ENCODE measurements around the gene TAF4B.

DNA sequence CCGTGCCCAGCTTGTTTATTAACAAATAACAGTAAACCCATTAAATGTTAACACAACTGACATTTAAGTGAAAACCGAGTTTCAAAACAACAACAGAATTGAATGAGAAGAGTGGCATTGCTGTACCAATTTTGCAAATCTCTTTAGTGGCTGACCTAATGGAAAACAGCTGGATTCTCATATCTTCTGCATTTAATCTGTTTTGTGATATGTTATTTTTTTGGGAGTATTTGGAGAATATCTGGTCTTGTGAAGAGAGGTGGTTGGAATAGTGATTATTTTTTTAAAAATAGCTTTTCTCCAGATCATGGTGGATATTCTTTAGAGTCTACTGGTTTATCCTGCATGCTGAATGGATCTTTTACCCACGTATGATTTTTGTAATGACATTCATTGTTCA lies 51.1 kb downstream of the TAF4B start:
- TF ChIP-seq, protein P1, sequence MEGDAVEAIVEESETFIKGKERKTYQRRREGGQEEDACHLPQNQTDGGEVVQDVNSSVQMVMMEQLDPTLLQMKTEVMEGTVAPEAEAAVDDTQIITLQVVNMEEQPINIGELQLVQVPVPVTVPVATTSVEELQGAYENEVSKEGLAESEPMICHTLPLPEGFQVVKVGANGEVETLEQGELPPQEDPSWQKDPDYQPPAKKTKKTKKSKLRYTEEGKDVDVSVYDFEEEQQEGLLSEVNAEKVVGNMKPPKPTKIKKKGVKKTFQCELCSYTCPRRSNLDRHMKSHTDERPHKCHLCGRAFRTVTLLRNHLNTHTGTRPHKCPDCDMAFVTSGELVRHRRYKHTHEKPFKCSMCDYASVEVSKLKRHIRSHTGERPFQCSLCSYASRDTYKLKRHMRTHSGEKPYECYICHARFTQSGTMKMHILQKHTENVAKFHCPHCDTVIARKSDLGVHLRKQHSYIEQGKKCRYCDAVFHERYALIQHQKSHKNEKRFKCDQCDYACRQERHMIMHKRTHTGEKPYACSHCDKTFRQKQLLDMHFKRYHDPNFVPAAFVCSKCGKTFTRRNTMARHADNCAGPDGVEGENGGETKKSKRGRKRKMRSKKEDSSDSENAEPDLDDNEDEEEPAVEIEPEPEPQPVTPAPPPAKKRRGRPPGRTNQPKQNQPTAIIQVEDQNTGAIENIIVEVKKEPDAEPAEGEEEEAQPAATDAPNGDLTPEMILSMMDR (IDR thresholded peaks at IDR 0.05): no peak
- TF ChIP-seq EZH2 (IDR thresholded peaks at IDR 0.05; ENCODE audit: borderline replicate concordance, insufficient read depth, low read depth, low read length, poor library complexity, severe bottlenecking): no peak
